SK-N-SH (cell line): Measurements from ENCODE around the gene PERCC1. TPM values are rescaled to one million over a fixed set of nuclear protein-coding genes. Genes with fewer than 3 reads are reported as not detected.

ENCODE experiments used
- CTCF ChIA-PET: fragments of 300-600, 350-600 bp; formaldehyde crosslinking; extraction: SDS; loops from one replicate; lab custom pipeline; 2021; lab: Yijun Ruan, JAX
- POLR2A ChIA-PET: fragments of 350-600 bp; sonication (Branson Sonifier 250); formaldehyde crosslinking; extraction: SDS; loops from one replicate; lab custom pipeline; 2020; ENCODE audit warnings: antibody characterized with exemption, inconsistent platforms; lab: Yijun Ruan, JAX
- DNase-seq: peaks from one replicate; pipeline ENCODE4 v3.0.0; 2012
- H2AFZ ChIP-seq: fragments of 200-600 bp; sonication (generic); 2 replicates; pipeline ENCODE4 v1.8.1; 2016; ENCODE audit warnings: antibody characterized with exemption, mild to moderate bottlenecking, low read depth
- H3F3A ChIP-seq: fragments of 200-600 bp; sonication (generic); replicated peaks from 2 replicates; pipeline ENCODE3; 2016; ENCODE audit warnings: antibody characterized with exemption, mild to moderate bottlenecking; ENCODE audit not compliant: insufficient read depth
- H3K27ac ChIP-seq, 2 experiments: fragments of 200-500 bp in 1 of 2; fragments of 200-600 bp in 1 of 2; sonication (Bioruptor generic) in 1 of 2; sonication (generic), shearing (Covaris generic) in 1 of 2; 2 replicates each; pipeline versions ENCODE4 v1.5.1 to v1.6.1; 2014 to 2016; ENCODE audit warnings: low read depth in 2 of 2, inconsistent platforms in 1 of 2, low read length in 1 of 2, mild to moderate bottlenecking in 1 of 2, mixed read lengths in 1 of 2
- H3K27me3 ChIP-seq: fragments of 200-600 bp; sonication (generic), shearing (Covaris generic); 2 replicates; pipeline ENCODE4 v1.6.1; 2016; ENCODE audit warnings: mixed run types; ENCODE audit not compliant: insufficient read depth
- H3K36me3 ChIP-seq, 2 experiments: fragments of 200-500 bp in 1 of 2; fragments of 200-600 bp in 1 of 2; sonication (Bioruptor generic) in 1 of 2; sonication (generic) in 1 of 2; replicated peaks in 1 of 2; 2 replicates each; pipeline versions ENCODE3 to v1.5.1; 2014 to 2016; ENCODE audit warnings: low read length in 1 of 2, mild to moderate bottlenecking in 1 of 2; ENCODE audit not compliant: insufficient read depth in 2 of 2, control insufficient read depth in 1 of 2
- H3K4me1 ChIP-seq, 2 experiments: fragments of 200-500 bp in 1 of 2; fragments of 200-600 bp in 1 of 2; sonication (Bioruptor generic) in 1 of 2; sonication (generic), shearing (Covaris generic) in 1 of 2; 2 replicates each; pipeline versions ENCODE4 v1.5.1 to v1.6.1; 2014 to 2016; ENCODE audit warnings: low read depth in 1 of 2, low read length in 1 of 2, mixed run types in 1 of 2; ENCODE audit not compliant: insufficient read depth in 2 of 2, control insufficient read depth in 1 of 2
- H3K4me2 ChIP-seq: fragments of 200-600 bp; sonication (generic), shearing (Covaris generic); 2 replicates; pipeline ENCODE4 v1.6.1; 2017; ENCODE audit warnings: mixed run types
- H3K4me3 ChIP-seq, 2 experiments: fragments of 200-500 bp in 1 of 2; fragments of 200-600 bp in 1 of 2; sonication (Bioruptor generic) in 1 of 2; sonication (generic), shearing (Covaris generic) in 1 of 2; 2 replicates each; pipeline versions ENCODE4 v1.5.1 to v1.8.1; 2014 to 2016; ENCODE audit warnings: low read depth in 2 of 2, inconsistent platforms in 1 of 2, low read length in 1 of 2, mild to moderate bottlenecking in 1 of 2, mixed read lengths in 1 of 2, moderate library complexity in 1 of 2
- H3K79me2 ChIP-seq: fragments of 200-600 bp; sonication (generic); 2 replicates; pipeline ENCODE4 v1.8.1; 2017; ENCODE audit warnings: mild to moderate bottlenecking; ENCODE audit not compliant: insufficient read depth
- H3K9ac ChIP-seq: fragments of 200-600 bp; sonication (generic); 2 replicates; pipeline ENCODE4 v1.6.1; 2017; ENCODE audit warnings: mixed run types
- H3K9me2 ChIP-seq: fragments of 200-600 bp; sonication (generic); 2 replicates; pipeline ENCODE4 v1.6.1; 2017; ENCODE audit warnings: mixed run types
- H3K9me3 ChIP-seq: fragments of 200-600 bp; sonication (generic); 2 replicates; pipeline ENCODE4 v1.6.1; 2017; ENCODE audit warnings: mixed run types, mild to moderate bottlenecking, moderate library complexity
- H4K20me1 ChIP-seq: fragments of 200-600 bp; sonication (generic); 2 replicates; pipeline ENCODE4 v1.6.1; 2017; ENCODE audit warnings: mild to moderate bottlenecking, mixed run types; ENCODE audit not compliant: insufficient read depth
- FOXM1 ChIP-seq: IDR thresholded peaks from 2 replicates; pipeline ENCODE4 v1.4.0; 2012; ENCODE audit warnings: low read depth, mild to moderate bottlenecking
- GABPA ChIP-seq: IDR thresholded peaks from 2 replicates; pipeline ENCODE4 v1.4.0; 2012; ENCODE audit warnings: low read depth, mild to moderate bottlenecking
- GATA2 ChIP-seq: sonication (generic); formaldehyde crosslinking; IDR thresholded peaks from 2 replicates; pipeline ENCODE4 v1.5.0; 2020; ENCODE audit warnings: mild to moderate bottlenecking, missing genetic modification reagents
- MEF2A ChIP-seq: IDR thresholded peaks from 2 replicates; pipeline ENCODE4 v1.4.0; 2012; ENCODE audit warnings: low read depth, borderline replicate concordance
- RAD21 ChIP-seq: IDR thresholded peaks from 2 replicates; pipeline ENCODE4 v1.6.1; 2012; ENCODE audit warnings: mild to moderate bottlenecking, low read length
- RCOR1 ChIP-seq: fragments of 150-350 bp; IDR thresholded peaks from 2 replicates; pipeline ENCODE4 v1.6.1; 2017; ENCODE audit warnings: antibody characterized with exemption, low read length
- RFX5 ChIP-seq: IDR thresholded peaks from 2 replicates; pipeline ENCODE4 v1.6.1; 2012; ENCODE audit warnings: mild to moderate bottlenecking, improper control_type of control experiment, low read length
- SMC3 ChIP-seq: IDR thresholded peaks from 2 replicates; pipeline ENCODE4 v1.6.1; 2012; ENCODE audit warnings: low read depth, low read length, improper control_type of control experiment
- TAF1 ChIP-seq: IDR thresholded peaks from 2 replicates; pipeline ENCODE4 v1.6.1; 2012; ENCODE audit warnings: low read depth, mild to moderate bottlenecking, low read length, moderate library complexity, borderline replicate concordance
- TCF12 ChIP-seq: IDR thresholded peaks from 2 replicates; pipeline ENCODE4 v1.4.0; 2012
- TEAD4 ChIP-seq: IDR thresholded peaks from 2 replicates; pipeline ENCODE4 v1.4.0; 2012; ENCODE audit warnings: mild to moderate bottlenecking, borderline replicate concordance; ENCODE audit not compliant: insufficient read depth
- WGBS: methylation state at CpG from one replicate; pipeline ENCODE4 v1.1.6; 2017; ENCODE audit warnings: low lambda C conversion rate; 5-methylcytosine and 5-hydroxymethylcytosine counted together
- polyA plus RNA-seq, 3 experiments: library from polyadenylated mRNA; depleted of rRNA; stranded (reverse); fragments of >200 nt; gene quantifications; 2 replicates each; pipeline ENCODE4 v1.2.3, GENCODE V29; 2012
- TF ChIP-seq, protein P1 (sequence below): IDR thresholded peaks from 2 replicates; pipeline ENCODE4 v1.4.0; 2012; ENCODE audit warnings: low read depth
- TF ChIP-seq, protein P2 (sequence below): fragments of 150-350 bp; IDR thresholded peaks from 2 replicates; pipeline ENCODE4 v1.6.1; 2017; ENCODE audit warnings: antibody characterized with exemption, low read length, low read depth, borderline replicate concordance
- TF ChIP-seq, protein P3 (sequence below): IDR thresholded peaks from 2 replicates; pipeline ENCODE4 v1.4.0; 2012; ENCODE audit warnings: low read depth, borderline replicate concordance
- TF ChIP-seq, protein P4 (sequence below): IDR thresholded peaks from 2 replicates; pipeline ENCODE4 v1.6.1; 2012; ENCODE audit warnings: mild to moderate bottlenecking, low read depth, low read length, moderate library complexity
- TF ChIP-seq, protein P5 (sequence below): fragments of 200-600 bp; sonication (generic); IDR thresholded peaks from 2 replicates; pipeline ENCODE4 v1.6.1; 2017; ENCODE audit warnings: antibody characterized with exemption, mild to moderate bottlenecking, moderate library complexity

PERCC1 gene
- polyA plus RNA-seq, 1 of the 3 experiments (the other 2 are of a cell fraction), result not detected

DNA sequence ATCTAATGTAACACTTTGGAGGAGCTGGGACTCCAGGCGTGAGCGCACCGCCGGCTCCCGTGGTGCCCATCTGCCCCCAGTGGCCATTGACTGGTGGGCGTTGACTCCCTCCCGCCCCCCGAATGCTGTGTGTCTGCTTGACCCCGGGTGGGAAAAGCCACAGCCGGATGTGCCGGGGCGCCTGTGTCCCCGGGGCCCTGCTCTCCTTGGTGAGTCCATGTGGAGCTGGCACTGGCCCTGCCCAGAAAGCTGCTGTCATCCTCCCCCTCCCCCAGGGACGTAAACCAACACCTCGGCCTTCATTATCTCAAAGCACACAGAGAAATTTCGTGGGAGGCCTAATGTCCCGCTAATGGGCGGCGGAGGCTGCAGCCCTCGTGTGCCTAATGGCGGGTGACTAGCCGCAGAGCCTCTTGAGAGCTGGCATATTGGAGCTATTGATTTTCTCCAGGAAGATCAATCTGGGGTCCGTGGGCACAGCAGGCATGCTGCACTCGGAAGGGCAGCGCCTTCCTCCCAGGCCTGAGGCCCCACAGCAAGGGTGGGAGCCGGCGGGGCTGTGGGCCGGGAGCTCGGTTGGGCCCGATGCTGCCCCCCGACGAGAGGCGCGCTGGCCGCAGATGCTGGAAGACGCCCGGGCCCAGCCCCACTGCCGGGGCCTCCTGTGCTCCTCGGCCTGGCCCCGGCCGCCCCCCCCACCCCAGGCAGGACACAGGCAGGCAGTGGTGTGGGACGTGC lies 4.0 kb upstream of the PERCC1 start:
- Histone ChIP-seq H3K79me2 (no peaks in the 10 kb centered on the region), H3K36me3 (no peaks in the 10 kb centered on the region), H3K27ac (no peak overlapping the region), H3K4me1 (peaks cover 0 to 13% of the 10 kb centered on the region in 2 experiments; a peak in 1 of 4 replicates), H3K9ac (no peak overlapping the region), H3F3A (peaks cover 4% of the 10 kb centered on the region), H3K27me3 (no peaks in the 10 kb centered on the region), H2AFZ (no peak overlapping the region), H4K20me1 (no peaks in the 10 kb centered on the region), H3K4me2 (no peak overlapping the region), H3K9me3 (no peaks in the 10 kb centered on the region), H3K4me3 (no peak overlapping the region), H3K9me2 (no peaks in the 10 kb centered on the region)
- TF ChIP-seq SMC3 (no peak), GABPA (no peak), TAF1 (no peak), TCF12 (no peak), RAD21 (no peak), GATA2 (CRISPR knock-in tag) (no peak), TEAD4 (no peak), RFX5 (no peak), FOXM1 (no peak), MEF2A (no peak), RCOR1 (no peak)
- TF ChIP-seq, protein P1, sequence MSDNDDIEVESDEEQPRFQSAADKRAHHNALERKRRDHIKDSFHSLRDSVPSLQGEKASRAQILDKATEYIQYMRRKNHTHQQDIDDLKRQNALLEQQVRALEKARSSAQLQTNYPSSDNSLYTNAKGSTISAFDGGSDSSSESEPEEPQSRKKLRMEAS, result no peak
- TF ChIP-seq, protein P2, sequence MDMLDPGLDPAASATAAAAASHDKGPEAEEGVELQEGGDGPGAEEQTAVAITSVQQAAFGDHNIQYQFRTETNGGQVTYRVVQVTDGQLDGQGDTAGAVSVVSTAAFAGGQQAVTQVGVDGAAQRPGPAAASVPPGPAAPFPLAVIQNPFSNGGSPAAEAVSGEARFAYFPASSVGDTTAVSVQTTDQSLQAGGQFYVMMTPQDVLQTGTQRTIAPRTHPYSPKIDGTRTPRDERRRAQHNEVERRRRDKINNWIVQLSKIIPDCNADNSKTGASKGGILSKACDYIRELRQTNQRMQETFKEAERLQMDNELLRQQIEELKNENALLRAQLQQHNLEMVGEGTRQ, result no peak
- TF ChIP-seq, protein P3, sequence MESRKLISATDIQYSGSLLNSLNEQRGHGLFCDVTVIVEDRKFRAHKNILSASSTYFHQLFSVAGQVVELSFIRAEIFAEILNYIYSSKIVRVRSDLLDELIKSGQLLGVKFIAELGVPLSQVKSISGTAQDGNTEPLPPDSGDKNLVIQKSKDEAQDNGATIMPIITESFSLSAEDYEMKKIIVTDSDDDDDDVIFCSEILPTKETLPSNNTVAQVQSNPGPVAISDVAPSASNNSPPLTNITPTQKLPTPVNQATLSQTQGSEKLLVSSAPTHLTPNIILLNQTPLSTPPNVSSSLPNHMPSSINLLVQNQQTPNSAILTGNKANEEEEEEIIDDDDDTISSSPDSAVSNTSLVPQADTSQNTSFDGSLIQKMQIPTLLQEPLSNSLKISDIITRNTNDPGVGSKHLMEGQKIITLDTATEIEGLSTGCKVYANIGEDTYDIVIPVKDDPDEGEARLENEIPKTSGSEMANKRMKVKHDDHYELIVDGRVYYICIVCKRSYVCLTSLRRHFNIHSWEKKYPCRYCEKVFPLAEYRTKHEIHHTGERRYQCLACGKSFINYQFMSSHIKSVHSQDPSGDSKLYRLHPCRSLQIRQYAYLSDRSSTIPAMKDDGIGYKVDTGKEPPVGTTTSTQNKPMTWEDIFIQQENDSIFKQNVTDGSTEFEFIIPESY, result no peak
- TF ChIP-seq, protein P4, sequence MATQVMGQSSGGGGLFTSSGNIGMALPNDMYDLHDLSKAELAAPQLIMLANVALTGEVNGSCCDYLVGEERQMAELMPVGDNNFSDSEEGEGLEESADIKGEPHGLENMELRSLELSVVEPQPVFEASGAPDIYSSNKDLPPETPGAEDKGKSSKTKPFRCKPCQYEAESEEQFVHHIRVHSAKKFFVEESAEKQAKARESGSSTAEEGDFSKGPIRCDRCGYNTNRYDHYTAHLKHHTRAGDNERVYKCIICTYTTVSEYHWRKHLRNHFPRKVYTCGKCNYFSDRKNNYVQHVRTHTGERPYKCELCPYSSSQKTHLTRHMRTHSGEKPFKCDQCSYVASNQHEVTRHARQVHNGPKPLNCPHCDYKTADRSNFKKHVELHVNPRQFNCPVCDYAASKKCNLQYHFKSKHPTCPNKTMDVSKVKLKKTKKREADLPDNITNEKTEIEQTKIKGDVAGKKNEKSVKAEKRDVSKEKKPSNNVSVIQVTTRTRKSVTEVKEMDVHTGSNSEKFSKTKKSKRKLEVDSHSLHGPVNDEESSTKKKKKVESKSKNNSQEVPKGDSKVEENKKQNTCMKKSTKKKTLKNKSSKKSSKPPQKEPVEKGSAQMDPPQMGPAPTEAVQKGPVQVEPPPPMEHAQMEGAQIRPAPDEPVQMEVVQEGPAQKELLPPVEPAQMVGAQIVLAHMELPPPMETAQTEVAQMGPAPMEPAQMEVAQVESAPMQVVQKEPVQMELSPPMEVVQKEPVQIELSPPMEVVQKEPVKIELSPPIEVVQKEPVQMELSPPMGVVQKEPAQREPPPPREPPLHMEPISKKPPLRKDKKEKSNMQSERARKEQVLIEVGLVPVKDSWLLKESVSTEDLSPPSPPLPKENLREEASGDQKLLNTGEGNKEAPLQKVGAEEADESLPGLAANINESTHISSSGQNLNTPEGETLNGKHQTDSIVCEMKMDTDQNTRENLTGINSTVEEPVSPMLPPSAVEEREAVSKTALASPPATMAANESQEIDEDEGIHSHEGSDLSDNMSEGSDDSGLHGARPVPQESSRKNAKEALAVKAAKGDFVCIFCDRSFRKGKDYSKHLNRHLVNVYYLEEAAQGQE, result no peak
- TF ChIP-seq, protein P5, sequence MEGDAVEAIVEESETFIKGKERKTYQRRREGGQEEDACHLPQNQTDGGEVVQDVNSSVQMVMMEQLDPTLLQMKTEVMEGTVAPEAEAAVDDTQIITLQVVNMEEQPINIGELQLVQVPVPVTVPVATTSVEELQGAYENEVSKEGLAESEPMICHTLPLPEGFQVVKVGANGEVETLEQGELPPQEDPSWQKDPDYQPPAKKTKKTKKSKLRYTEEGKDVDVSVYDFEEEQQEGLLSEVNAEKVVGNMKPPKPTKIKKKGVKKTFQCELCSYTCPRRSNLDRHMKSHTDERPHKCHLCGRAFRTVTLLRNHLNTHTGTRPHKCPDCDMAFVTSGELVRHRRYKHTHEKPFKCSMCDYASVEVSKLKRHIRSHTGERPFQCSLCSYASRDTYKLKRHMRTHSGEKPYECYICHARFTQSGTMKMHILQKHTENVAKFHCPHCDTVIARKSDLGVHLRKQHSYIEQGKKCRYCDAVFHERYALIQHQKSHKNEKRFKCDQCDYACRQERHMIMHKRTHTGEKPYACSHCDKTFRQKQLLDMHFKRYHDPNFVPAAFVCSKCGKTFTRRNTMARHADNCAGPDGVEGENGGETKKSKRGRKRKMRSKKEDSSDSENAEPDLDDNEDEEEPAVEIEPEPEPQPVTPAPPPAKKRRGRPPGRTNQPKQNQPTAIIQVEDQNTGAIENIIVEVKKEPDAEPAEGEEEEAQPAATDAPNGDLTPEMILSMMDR, result no peak
- 86% methylated on average over 10 of the region's 42 CpGs for WGBS
- DNase-seq, result peak; percentile 55
- POLR2A ChIA-PET, result no interaction called here
- CTCF ChIA-PET, result interaction anchor here (1.4 kb wide), 1 partner anchor 9 kb away, joined by 3 read pairs; no protein-coding TSS in a partner anchor
